Transverse colon (tissue), 4 donors: Measurements from ENCODE around the gene IP6K1. TPM values are rescaled to one million over a fixed set of nuclear protein-coding genes. Genes with fewer than 3 reads are reported as not detected.

Experiments used
- DNase-seq: peaks from one replicate; pipeline ENCODE4 v3.0.0-alpha.2; 2019
- H3K27ac ChIP-seq, 4 donors: fragments of 200-600 bp; sonication (generic); 2 replicates each; pipeline ENCODE4 v1.5.1; 2016 to 2018; ENCODE audit warnings: inconsistent platforms in 4 of 4
- H3K27me3 ChIP-seq: fragments of 200-600 bp; sonication (generic); 2 replicates; pipeline ENCODE4 v1.5.1; 2017; ENCODE audit warnings: inconsistent platforms
- H3K36me3 ChIP-seq, 4 donors: fragments of 200-600 bp; sonication (generic); 2 replicates each; pipeline ENCODE4 v1.5.1; 2017 to 2019; ENCODE audit warnings: inconsistent platforms in 4 of 4
- H3K4me1 ChIP-seq, 4 donors: fragments of 200-600 bp; sonication (generic); 2 replicates each; pipeline ENCODE4 v1.5.1; 2017 to 2020; ENCODE audit warnings: inconsistent platforms in 4 of 4
- H3K4me3 ChIP-seq, 4 donors: fragments of 200-600 bp; sonication (generic); 1 replicate in 1 of 4; 2 replicates in 3 of 4; pipeline versions ENCODE4 v1.5.1 to v1.6.1; 2017 to 2019; ENCODE audit warnings: inconsistent platforms in 4 of 4
- H3K9me3 ChIP-seq, 2 donors: fragments of 200-600 bp; sonication (generic); 2 replicates each; pipeline ENCODE4 v1.5.1; 2017 to 2019; ENCODE audit warnings: inconsistent platforms in 2 of 2
- EP300 ChIP-seq: sonication (generic); formaldehyde crosslinking; IDR thresholded peaks from one replicate; pipeline ENCODE4 v1.6.1; 2017; ENCODE audit warnings: antibody characterized with exemption, low read depth
- POLR2A ChIP-seq: fragments of 450-650 bp; IDR thresholded peaks from one replicate; pipeline ENCODE4 v1.6.1; 2016; ENCODE audit warnings: antibody characterized with exemption, mild to moderate bottlenecking, moderate library complexity
- POLR2AphosphoS5 ChIP-seq, 3 donors: sonication (generic); formaldehyde crosslinking; IDR thresholded peaks; one replicate each; pipeline ENCODE4 v1.6.1; 2016; ENCODE audit warnings: antibody characterized with exemption in 3 of 3
- WGBS, 2 donors: methylation state at CpG; one replicate each; pipeline ENCODE4 v1.1.5; 2018; ENCODE audit warnings: low coverage in 1 of 2; 5-methylcytosine and 5-hydroxymethylcytosine counted together
- in situ Hi-C, 4 donors: fragments of 200-750 bp; cut with MboI; loops; one replicate each; pipeline versions ENCODE4 v1.15.0 to v1.15.1; 2017; ENCODE audit warnings: low sequenced_read_pairs in 3 of 4, low pct_ligation_motif_present in 1 of 4, low pct_unique_long_range_greater_than_20kb in 1 of 4
- intact Hi-C: fragments of 100-400 bp; cut with DNase I; formaldehyde crosslinking; loops from one replicate; pipeline ENCODE4 v1.15.1; 2023; ENCODE audit warnings: low total_unique reads
- total RNA-seq, 4 donors: library from RNA; depleted of rRNA; stranded (reverse); fragments of >200 nt; gene quantifications; one replicate each; pipeline ENCODE4 v1.1.0, GENCODE V29; 2016
- TF ChIP-seq, protein P1 (sequence below), 5 experiments: fragments of 200-600 bp in 3 of 5; fragments of 450-650 bp in 2 of 5; sonication (generic) in 3 of 5; IDR thresholded peaks; 1 replicate in 2 of 5; 2 replicates in 3 of 5; pipeline ENCODE4 v1.5.1; 2016 to 2017; ENCODE audit warnings: antibody characterized with exemption in 5 of 5, inconsistent platforms in 3 of 5, mild to moderate bottlenecking in 2 of 5, moderate library complexity in 1 of 5

The IP6K1 gene
- total RNA-seq, 4 donors from 2014 or later = 20.5 to 40.7 (median 39.7) TPM

GRCh38 chr3:49772703-49773102 is 13.6 kb downstream of the IP6K1 start:
- H3K9me3 ChIP-seq = no peaks in the 10 kb centered on the region
- no peak overlapping the region for H3K27ac ChIP-seq
- no peak for DNase-seq
- no peaks in the 10 kb centered on the region for H3K27me3 ChIP-seq
- no peak overlapping the region for H3K4me3 ChIP-seq
- H3K36me3 ChIP-seq = no peaks in the 10 kb centered on the region
- in situ Hi-C loops = no loop called here
- TF ChIP-seq, protein P1, sequence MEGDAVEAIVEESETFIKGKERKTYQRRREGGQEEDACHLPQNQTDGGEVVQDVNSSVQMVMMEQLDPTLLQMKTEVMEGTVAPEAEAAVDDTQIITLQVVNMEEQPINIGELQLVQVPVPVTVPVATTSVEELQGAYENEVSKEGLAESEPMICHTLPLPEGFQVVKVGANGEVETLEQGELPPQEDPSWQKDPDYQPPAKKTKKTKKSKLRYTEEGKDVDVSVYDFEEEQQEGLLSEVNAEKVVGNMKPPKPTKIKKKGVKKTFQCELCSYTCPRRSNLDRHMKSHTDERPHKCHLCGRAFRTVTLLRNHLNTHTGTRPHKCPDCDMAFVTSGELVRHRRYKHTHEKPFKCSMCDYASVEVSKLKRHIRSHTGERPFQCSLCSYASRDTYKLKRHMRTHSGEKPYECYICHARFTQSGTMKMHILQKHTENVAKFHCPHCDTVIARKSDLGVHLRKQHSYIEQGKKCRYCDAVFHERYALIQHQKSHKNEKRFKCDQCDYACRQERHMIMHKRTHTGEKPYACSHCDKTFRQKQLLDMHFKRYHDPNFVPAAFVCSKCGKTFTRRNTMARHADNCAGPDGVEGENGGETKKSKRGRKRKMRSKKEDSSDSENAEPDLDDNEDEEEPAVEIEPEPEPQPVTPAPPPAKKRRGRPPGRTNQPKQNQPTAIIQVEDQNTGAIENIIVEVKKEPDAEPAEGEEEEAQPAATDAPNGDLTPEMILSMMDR (IDR thresholded peaks at IDR 0.05) = no peak
- TF ChIP-seq POLR2A (no peak), POLR2AphosphoS5 (IDR thresholded peaks at IDR 0.05) (no peak), EP300 (no peak)
- WGBS, 2 donors = 97 to 100% methylated on average over 1 to 2 of the region's 2 CpGs
- peaks cover 2 to 27% (median 7%) of the 10 kb centered on the region in 4 donors for H3K4me1 ChIP-seq
- intact Hi-C loops = no loop called here

GRCh38 chr3:49771340-49771938 is 14.9 kb downstream of the IP6K1 start:
- 70 to 83% methylated on average over 1 of the region's 1 CpG for WGBS, 2 donors
- no peak overlapping the region for H3K4me3 ChIP-seq
- H3K4me1 ChIP-seq = peaks cover 2 to 27% (median 7%) of the 10 kb centered on the region in 4 donors
- TF ChIP-seq, protein P1 (IDR thresholded peaks at IDR 0.05) = no peak
- TF ChIP-seq POLR2A = no peak
- TF ChIP-seq EP300 = no peak
- TF ChIP-seq POLR2AphosphoS5 (IDR thresholded peaks at IDR 0.05) = no peak
- no peaks in the 10 kb centered on the region for H3K9me3 ChIP-seq
- no peak overlapping the region for H3K27ac ChIP-seq
- no peak for DNase-seq
- intact Hi-C loops (no loop called here), in situ Hi-C loops (no loop called here)
- no peaks in the 10 kb centered on the region for H3K27me3 ChIP-seq
- no peaks in the 10 kb centered on the region for H3K36me3 ChIP-seq

DNA sequence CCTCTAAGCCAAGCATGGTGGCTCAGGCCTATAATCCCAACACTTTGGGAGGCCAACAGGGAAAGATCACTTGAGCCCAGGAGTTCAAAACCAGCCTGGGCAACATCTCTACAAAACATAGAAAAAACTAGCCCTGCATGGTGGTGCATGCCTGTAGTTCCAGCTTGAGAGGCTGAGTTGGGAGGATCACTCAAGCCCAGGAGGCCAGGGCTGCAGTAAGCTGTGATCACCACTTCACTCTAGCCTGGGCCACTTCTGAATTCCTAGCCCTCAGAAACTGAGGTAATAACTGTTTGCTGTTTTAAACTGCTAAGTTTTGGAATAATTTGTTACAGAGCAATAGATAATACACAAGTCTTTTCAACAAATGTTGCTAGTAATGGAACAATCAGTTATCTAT is 16.4 kb downstream of the IP6K1 start:
- no peak overlapping the region for H3K27ac ChIP-seq
- H3K36me3 ChIP-seq = no peaks in the 10 kb centered on the region
- in situ Hi-C loops (no loop called here), intact Hi-C loops (no loop called here)
- H3K4me1 ChIP-seq = peaks cover under 1 to 19% (median 4%) of the 10 kb centered on the region in 4 donors
- no peak for TF ChIP-seq EP300
- TF ChIP-seq POLR2AphosphoS5 (IDR thresholded peaks at IDR 0.05) = no peak
- TF ChIP-seq POLR2A = no peak
- TF ChIP-seq, protein P1 (IDR thresholded peaks at IDR 0.05) = no peak
- DNase-seq = no peak
- H3K27me3 ChIP-seq = no peaks in the 10 kb centered on the region
- no peak overlapping the region for H3K4me3 ChIP-seq
- no peaks in the 10 kb centered on the region for H3K9me3 ChIP-seq

- in situ Hi-C loops = no loop called here
- Histone ChIP-seq H3K4me3 (no peak overlapping the region), H3K36me3 (no peaks in the 10 kb centered on the region), H3K4me1 (peaks cover 0 to 14% (median under 1%) of the 10 kb centered on the region in 4 donors), H3K27ac (no peak overlapping the region), H3K9me3 (no peaks in the 10 kb centered on the region), H3K27me3 (no peaks in the 10 kb centered on the region)
- no peak for TF ChIP-seq POLR2A
- TF ChIP-seq, protein P1 (IDR thresholded peaks at IDR 0.05) = no peak
- 90 to 100% methylated on average over 2 to 3 of the region's 3 CpGs for WGBS, 2 donors
- DNase-seq = no peak
- intact Hi-C loops = no loop called here
Observed at GRCh38 chr3:49769286-49769915, 16.9 kb downstream of the IP6K1 start.
